Glutamatergic neuron (in vitro differentiated cells): ENCODE measurements around the gene CNTNAP2. TPM values are rescaled to one million over a fixed set of nuclear protein-coding genes. Genes with fewer than 3 reads are reported as not detected.

Experiments used
- DNase-seq: peaks from one replicate; pipeline ENCODE4 v3.0.0; 2022
- H3K27ac Mint-ChIP-seq: one replicate; pipeline ENCODE4 v1.8.0; 2020; ENCODE audit warnings: mild to moderate bottlenecking, mixed read lengths, inconsistent platforms; ENCODE audit not compliant: unreplicated experiment
- H3K27me3 Mint-ChIP-seq: one replicate; pipeline ENCODE4 v1.8.0; 2020; ENCODE audit warnings: mild to moderate bottlenecking, moderate library complexity, mixed read lengths, inconsistent platforms; ENCODE audit not compliant: unreplicated experiment
- H3K36me3 Mint-ChIP-seq: one replicate; pipeline ENCODE4 v1.8.0; 2020; ENCODE audit warnings: mild to moderate bottlenecking, mixed read lengths, inconsistent platforms; ENCODE audit not compliant: unreplicated experiment
- H3K4me1 Mint-ChIP-seq: one replicate; pipeline ENCODE4 v1.8.0; 2020; ENCODE audit warnings: mild to moderate bottlenecking, low read depth, mixed read lengths, inconsistent platforms; ENCODE audit not compliant: unreplicated experiment
- H3K4me3 Mint-ChIP-seq: one replicate; pipeline ENCODE4 v1.8.0; 2020; ENCODE audit warnings: mild to moderate bottlenecking, mixed read lengths, inconsistent platforms; ENCODE audit not compliant: unreplicated experiment
- H3K9me3 Mint-ChIP-seq: one replicate; pipeline ENCODE4 v1.8.0; 2020; ENCODE audit warnings: mild to moderate bottlenecking, moderate library complexity, mixed read lengths, inconsistent platforms; ENCODE audit not compliant: unreplicated experiment
- total RNA-seq: library from RNA; stranded (reverse); fragmentation: NEBNext Ultra II Directional; extraction: Animal tissue kit (Norgen Biotek cat#: 25700); gene quantifications from one replicate; pipeline ENCODE4 v1.2.1, GENCODE V29; 2021; ENCODE audit not compliant: unreplicated experiment
- TF ChIP-seq, protein P1 (sequence below): fragments of 200-600 bp; sonication (generic); IDR thresholded peaks from one replicate; pipeline ENCODE4 v1.5.0; 2021; ENCODE audit not compliant: partially characterized antibody, unreplicated experiment

CNTNAP2 gene
- total RNA-seq, 1 donor from 2014 or later = 25.8 TPM

GRCh38 chr7:148214101-148214500 is 2097.5 kb downstream of the CNTNAP2 start:
- DNase-seq = no peak
- Mint-ChIP-seq H3K27me3 (no peaks in the 10 kb centered on the region), H3K36me3 (peaks cover 11% of the 10 kb centered on the region), H3K4me3 (no peak overlapping the region), H3K9me3 (peaks cover 2% of the 10 kb centered on the region), H3K27ac (no peak overlapping the region), H3K4me1 (no peaks in the 10 kb centered on the region)
- TF ChIP-seq, protein P1, sequence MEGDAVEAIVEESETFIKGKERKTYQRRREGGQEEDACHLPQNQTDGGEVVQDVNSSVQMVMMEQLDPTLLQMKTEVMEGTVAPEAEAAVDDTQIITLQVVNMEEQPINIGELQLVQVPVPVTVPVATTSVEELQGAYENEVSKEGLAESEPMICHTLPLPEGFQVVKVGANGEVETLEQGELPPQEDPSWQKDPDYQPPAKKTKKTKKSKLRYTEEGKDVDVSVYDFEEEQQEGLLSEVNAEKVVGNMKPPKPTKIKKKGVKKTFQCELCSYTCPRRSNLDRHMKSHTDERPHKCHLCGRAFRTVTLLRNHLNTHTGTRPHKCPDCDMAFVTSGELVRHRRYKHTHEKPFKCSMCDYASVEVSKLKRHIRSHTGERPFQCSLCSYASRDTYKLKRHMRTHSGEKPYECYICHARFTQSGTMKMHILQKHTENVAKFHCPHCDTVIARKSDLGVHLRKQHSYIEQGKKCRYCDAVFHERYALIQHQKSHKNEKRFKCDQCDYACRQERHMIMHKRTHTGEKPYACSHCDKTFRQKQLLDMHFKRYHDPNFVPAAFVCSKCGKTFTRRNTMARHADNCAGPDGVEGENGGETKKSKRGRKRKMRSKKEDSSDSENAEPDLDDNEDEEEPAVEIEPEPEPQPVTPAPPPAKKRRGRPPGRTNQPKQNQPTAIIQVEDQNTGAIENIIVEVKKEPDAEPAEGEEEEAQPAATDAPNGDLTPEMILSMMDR = no peak

- no peak for DNase-seq
- TF ChIP-seq, protein P1 = no peak
- Mint-ChIP-seq H3K36me3 (peaks cover 11% of the 10 kb centered on the region), H3K4me1 (no peaks in the 10 kb centered on the region), H3K9me3 (no peaks in the 10 kb centered on the region), H3K27ac (no peak overlapping the region), H3K27me3 (no peaks in the 10 kb centered on the region), H3K4me3 (no peak overlapping the region)
Measured at GRCh38 chr7:148218603-148219002, 2102.0 kb downstream of the CNTNAP2 start.

- no peak for DNase-seq
- Mint-ChIP-seq H3K27me3 (peaks cover 3% of the 10 kb centered on the region), H3K9me3 (peaks cover 2% of the 10 kb centered on the region), H3K4me3 (no peak overlapping the region), H3K36me3 (no peaks in the 10 kb centered on the region), H3K4me1 (peaks cover 8% of the 10 kb centered on the region), H3K27ac (no peak overlapping the region)
- TF ChIP-seq, protein P1 = no peak
Measured at GRCh38 chr7:148222721-148223120, 2106.1 kb downstream of the CNTNAP2 start.

DNA sequence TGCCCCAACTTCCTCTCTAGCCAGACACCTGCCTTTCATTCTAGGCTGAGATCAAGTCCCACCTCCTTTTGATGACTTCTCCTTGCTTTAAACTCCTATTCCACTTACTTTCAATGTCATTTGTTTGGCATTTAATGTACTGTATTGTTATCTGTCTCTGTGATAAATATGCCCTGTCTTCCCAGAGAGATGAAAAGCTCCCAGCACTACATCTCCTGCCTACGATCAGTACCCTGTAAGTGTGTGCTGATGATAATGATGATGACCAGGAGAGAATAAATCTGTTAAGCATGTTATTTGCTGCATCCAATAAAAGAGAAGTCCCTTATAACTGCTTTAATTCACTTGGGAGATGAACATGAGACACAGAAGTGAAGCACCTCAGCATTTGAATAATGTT is 2106.6 kb downstream of the CNTNAP2 start:
- no peak for DNase-seq
- TF ChIP-seq, protein P1 = no peak
- peaks cover 3% of the 10 kb centered on the region for H3K27me3 Mint-ChIP-seq
- no peaks in the 10 kb centered on the region for H3K36me3 Mint-ChIP-seq
- H3K4me3 Mint-ChIP-seq = no peak overlapping the region
- H3K4me1 Mint-ChIP-seq = peaks cover 8% of the 10 kb centered on the region
- peaks cover 2% of the 10 kb centered on the region for H3K9me3 Mint-ChIP-seq
- no peak overlapping the region for H3K27ac Mint-ChIP-seq

- Mint-ChIP-seq H3K36me3 (no peaks in the 10 kb centered on the region), H3K27me3 (peaks cover 3% of the 10 kb centered on the region), H3K4me1 (peaks cover 8% of the 10 kb centered on the region), H3K9me3 (peaks cover 2% of the 10 kb centered on the region), H3K27ac (no peak overlapping the region), H3K4me3 (no peak overlapping the region)
- no peak for DNase-seq
- TF ChIP-seq, protein P1 = no peak
Measured at GRCh38 chr7:148223738-148224137, 2107.1 kb downstream of the CNTNAP2 start.
